NCI-H524 (cell line): ENCODE results near the gene UGGT2.
"Not testable (repeated sequence)": the region's sequence is repeated elsewhere in the genome, so short reads cannot be mapped to it uniquely, and the experiment has no call there.

Experiments
- DNase-seq, 2 experiments: peaks; one replicate each; lab custom pipeline; 2025; lab: John Stamatoyannopoulos, UW

The UGGT2 gene

DNA sequence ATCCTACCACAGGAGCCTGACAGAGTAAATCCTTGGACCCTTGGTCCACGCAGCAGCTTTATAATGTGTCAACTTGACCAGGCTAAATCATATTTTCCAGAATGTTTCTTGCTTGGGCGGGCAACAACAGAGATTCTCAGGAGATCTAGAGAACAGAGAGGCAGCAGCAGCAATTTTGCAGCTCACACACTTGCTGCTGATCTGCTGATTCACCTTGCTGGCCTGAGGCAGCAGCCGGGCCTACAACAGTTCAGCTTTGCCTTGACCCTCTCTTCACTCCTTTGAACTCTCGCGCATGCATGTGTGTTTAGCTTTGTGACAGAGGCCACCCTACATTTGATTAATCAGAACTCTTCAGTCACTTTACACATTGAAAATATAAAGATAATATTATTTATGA is 159.3 kb downstream of the UGGT2 start:
- no peak for DNase-seq

DNA sequence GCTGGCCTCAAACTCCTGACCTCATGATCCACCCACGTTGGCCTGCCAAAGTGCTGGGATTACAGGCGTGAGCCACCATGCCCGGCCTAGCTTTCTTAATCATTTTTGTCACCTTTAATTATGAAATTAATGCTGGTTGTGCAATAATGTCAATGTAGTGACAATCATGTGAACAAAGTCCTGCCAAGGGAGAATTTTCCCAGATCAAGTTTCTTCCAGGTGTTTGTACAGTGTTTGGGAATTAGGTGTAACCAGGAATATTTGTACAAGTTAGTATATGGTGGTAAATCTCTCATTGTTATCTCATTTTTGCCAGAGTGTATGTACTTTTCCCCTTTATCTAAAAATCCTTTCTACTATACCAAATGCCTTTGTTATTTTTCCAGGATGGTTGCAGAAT is 171.1 kb downstream of the UGGT2 start:
- DNase-seq = no peak

DNA sequence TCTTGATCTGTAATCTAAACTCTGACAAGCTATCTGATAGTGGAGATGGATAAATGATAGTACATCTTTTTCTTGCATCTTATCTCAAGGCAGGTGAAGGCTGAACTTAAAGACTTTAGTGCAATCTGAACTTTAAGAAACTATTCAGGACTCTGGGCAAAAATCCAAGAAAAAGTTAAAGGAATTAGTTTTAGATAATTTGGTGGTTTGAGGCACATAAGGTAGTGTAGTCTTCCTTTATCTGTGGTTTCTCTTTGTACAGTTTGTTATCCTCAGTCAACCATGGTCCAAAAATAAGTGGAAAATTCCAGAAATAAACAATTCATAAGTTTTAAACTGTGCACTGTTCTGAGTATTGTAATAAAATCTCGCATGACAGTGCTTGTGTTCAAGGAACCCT is 172.9 kb downstream of the UGGT2 start:
- DNase-seq = no peak

DNA sequence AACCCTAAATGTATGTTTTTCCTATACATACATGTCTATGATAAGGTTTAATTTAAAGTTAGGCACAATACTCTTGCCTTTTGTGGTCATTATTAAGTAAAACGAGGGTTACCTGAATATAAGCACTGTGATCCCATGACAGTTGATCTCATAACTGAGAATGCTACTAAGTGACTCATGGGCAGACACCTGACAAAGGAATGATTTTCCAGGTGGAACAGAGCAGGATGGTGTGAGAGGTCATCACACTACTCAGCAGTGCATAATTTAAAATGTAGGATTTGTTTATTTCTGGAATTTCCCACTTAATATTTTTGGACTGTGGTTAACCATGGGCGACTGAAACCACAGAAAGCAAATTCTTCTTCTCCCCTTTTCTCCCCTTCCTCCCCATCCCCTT is 178.9 kb downstream of the UGGT2 start:
- DNase-seq = no peak

DNA sequence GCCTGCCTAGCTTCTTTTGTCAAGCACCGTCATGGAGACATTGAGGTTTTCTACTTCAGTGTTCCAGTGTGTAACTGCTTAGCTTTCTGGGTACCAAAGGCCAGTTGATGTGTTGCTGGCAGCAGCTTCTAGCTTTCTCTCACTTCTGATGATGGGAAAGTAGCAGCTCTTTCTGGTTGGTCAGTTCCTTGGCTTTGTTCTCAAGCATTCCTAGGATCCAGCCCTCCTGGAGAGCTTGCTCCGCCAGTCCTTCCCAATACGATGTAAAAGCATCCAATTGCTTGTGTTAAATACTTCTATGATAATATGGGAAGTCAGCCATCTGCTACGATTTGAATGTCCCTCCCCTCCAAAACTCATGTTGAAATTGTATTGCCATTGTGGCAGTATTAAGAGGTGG is 182.8 kb downstream of the UGGT2 start:
- DNase-seq = no peak

DNA sequence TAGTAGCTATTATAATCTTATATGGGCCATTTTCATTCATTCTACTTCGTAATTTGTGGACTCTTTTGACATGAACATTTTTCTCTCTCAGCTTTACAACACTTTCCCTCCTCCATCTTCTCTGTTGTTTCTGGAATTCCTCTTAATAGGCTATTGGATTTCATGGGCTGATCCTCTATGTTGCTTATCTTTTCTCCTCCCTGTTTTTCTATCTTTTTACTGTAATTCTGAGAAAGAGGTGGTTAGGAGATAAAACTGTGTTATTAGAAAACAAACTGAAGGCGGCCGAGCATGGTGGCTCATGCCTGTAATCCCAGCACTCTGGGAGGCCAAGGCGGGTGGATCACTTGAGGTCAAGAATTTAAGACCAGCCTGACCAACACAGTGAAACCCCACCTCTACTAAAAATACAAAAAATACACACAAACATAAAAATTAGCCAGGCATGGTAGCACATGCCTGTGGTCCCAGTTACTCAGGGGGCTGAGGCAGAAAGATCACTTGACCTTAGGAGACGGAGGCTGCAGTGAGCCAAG is 188.1 kb downstream of the UGGT2 start:
- no peak for DNase-seq

DNA sequence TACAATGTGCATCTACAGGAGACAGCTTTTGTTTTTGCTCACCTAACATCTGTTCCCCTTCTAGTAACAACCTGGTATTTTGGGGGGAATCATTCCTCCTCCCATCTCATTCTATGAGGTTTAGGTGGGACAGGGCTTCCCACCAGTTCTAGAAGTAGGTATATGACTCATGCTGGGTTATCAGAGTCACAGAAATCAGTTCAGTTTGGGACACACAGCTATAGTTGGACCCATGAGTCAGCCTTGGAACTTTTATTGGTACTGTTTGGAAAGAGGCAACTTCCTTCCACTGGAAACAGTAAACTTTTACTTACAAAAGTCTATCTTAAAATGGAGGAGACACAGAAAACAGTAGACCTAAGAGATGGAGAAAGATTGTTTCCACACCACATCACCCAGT is 190.8 kb downstream of the UGGT2 start:
- DNase-seq = no peak

DNA sequence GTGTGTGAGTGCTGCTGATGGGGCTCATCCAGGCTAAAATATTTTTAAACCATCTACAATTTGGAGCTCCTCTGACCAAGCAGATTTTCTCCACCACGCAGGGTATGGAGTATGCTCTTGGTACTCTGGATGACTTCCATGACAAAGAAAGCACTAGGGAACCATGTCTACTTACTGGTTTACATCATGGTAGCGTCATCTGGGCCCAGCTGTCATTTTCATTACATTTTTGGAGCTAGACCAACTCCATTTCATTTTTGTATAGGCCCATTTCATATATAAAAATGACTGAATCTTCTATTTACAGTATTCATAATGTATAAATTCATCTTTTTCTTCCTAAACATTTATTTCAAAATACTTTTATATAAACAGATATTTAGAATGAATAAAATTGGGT is 191.9 kb downstream of the UGGT2 start:
- DNase-seq = no peak

DNA sequence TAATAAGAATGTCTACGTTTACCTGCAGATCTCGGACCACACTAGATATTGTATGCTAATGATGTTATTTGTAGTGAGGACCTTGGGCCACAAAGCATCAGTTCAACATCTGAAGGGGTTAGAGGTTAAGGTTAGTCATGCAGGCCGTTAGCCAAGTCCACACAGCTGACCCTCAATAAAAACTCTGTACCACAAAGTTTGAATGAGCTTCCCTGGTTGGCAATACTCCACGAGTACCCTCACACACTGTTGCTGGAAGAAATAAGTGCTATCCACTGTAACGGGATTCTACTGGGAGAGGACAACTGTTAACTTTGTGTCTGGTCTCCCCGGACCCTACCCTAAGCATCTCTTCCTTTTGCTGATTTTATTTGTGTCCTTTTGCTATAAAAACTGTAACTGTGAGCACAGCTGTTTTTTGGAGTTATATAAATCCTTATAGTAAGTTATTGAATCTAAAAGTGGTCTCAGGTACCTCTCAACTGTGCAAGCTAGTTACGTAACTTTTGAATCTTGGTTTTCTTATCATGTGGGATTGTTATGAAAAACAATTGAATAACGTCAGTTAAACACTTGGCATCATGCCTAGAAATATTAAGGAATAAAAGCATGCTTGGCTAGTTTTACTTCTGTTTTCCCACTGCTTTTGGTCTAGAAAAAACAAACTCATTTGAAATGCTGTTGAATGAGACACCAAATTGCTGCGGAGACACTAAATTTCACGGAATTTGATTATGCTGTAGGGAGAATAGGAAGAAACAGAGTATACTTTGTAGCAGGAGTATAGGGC is 194.7 kb downstream of the UGGT2 start:
- DNase-seq = no peak

DNA sequence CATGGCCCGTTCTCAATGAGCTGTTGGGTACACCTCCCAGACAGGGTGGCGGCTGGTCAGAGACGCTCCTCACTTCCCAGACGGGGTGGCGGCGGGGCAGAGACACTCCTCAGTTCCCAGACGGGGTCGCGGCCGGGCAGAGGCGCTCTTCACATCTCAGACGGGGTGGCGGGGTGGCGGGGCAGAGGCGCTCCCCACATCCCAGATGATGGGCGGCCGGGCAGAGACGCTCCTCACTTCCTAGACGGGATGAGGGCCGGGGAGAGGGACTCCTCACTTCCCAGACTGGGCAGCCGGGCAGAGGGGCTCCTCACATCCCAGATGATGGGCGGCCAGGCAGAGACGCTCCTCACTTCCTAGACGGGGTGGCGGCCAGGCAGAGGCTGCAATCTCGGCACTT is 207.5 kb downstream of the UGGT2 start:
- DNase-seq = not testable (repeated sequence)

DNA sequence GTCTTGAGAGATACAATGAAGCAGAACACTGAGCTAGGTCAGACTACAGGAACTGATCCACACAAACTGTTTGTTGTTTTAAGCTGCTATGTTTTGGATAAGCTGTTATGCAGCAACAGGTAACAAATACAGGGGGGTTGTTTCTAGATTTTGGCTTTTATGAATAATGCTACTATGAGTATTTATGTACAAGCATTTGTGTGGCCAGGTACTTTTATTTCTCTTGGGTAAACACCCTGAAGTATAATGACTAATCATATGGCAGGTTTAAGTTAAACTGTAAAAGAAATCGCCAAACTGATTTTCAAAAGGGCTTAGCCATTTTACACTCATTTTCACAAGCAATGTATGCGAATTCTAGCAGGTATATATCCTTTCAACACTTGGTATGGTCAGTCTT is 210.3 kb downstream of the UGGT2 start:
- no peak for DNase-seq

DNA sequence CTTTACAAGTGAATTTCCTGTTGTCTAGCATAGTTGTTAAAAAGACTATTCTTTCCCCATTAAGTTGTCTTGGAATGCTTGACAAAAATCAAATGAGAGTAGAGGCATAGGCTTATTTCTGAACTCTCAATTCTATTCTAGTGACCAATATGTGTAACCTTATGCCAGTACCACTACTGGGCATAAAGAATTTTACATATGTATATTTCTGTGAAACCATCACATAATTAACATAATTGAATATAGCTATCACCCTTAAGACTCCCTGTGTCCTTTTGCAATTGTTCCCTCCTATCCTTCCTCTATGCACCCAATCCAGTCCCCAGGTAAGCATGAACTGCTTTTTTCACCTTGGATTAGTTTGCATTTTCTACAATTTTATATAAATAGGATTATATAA is 211.3 kb downstream of the UGGT2 start:
- no peak for DNase-seq

DNA sequence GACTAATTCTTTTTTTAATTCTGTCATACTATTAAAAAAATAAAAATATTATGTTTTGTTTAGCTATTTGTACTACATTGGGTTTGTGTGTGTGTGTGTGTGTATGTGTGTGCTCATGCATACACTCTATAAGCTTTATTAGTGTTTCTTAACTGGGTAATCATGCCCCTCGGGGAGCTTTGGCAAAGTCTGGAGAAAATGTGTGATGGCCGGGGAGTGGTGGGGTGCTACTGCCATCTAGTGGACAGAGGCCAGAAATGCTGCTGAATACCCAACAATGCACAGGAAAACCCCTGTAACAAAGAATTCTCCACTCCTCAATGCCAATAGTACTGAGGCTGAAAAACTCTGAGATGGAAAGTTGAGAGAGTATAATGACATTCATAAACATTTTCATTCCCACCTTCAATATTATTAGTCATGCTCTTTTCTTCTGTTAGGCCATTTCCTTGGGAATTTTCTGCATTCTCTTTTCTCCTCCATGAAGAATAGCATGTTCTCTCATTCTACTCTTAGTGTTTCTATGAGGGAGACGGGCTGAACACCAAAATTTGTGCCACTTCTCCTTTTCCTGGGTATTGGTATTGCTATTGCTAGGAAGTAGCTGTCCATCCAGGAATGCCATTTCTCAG is 219.0 kb downstream of the UGGT2 start:
- peak; percentile 47 to 72 for DNase-seq

DNA sequence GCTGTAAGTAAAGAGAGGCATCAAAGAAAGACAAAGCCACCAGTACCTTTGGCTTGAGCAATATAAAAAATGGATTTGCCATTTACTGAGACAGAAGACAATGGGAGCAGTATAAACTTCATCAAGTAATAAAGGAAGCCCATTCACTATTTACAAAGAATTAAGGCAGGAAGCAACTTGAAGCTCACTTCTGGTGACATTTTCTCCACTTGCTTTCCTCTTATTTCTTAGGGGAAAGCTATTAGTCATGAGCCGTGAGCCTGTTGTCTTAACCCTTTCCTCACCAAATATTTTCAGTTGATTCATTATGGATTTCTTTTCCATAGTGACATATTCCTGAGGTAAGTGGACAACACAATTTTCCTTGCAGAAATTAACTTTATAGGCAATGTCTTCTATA is 219.5 kb downstream of the UGGT2 start:
- DNase-seq = no peak

DNA sequence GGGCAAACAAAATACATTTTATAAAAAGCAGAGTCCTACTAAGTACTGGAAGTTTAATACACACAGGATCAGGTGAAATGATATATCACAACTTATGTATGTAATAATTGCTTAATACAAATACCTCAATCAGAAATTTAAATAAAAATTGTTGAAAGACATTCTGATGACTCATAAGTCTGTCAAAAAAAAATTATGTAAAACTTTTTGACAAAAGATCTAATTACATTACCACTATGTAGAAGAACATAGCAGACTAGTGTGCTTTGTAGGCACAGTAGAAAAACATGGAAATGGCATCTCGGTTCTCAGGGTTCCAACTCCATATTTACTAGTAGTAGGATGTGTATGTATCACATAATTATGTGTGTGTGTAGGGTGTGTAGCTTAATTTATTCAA is 220.1 kb downstream of the UGGT2 start:
- DNase-seq = no peak

DNA sequence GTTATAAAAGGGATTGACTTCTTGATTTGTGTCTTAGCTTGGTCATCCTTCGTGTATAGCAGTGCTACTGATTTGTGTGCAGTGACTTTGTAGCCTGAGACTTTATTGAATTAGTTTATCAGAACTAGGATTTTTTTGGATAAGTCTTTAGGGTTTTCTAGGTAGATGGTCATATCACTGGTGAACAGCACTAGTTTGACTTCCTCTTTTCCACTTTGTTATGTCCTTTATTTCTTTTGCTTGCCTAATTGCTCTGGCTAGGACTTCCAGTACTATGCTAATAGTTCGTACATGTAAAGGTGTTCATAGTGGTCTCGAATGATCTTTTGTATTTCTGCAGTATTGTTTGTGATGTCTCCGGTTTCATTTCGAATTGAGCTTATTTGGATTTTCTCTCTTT is 230.9 kb downstream of the UGGT2 start:
- DNase-seq = no peak

DNA sequence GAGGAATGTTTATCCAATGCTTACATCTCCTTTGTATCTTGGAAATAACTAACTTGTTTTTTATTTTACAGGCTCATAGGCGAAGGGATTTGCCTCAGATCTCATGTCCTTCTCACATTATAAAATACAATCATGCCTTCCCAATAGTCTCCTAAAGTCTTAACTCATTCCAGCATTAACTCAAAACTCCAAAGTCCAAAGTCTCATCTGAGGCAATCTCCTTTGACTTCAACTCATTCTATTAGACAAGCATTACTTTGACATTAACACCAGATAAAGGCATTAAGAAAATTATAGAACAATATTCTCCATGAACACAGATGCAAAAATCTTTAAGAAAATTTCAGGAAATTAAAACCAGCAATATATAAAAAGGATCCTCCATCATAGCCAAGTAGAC is 238.7 kb downstream of the UGGT2 start:
- DNase-seq = no peak

DNA sequence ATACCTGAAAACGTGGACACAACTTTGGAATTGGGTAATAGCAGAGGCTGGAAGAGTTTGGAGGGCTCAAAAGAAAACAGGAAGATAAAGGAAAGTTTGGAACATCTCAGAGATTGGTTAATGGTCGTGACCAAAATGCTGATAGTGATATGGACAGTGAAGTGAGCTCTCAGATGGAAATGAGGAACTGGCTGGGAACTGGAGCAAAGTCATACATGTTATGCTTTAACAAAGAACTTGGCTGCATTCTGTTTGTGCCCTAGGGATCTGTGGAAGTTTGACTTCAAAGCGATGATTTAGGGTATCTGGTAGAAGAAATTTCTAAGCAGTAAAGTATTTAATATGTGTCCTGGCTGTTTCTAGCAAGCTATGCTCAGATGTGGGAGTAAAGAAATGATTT is 240.1 kb downstream of the UGGT2 start:
- DNase-seq = no peak

DNA sequence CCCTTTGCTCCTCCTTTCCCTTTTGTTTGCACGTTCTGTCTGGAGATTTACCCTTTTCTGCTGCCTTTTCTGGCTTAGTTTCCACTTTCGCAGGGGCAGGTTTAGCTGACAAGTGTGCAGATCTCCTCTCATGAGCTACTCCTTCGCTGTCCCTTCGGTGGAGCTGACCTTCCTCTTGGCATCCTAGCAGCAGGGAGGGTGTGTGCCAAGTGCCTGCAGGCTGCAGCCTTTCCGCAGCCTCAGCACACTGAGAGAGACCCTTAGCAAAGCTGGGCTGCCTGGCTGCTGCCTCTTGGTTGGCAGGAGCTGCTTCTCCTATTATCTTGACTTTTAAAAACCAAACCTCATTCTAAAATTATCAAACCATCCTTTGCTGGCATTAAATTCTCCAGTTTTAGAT is 243.8 kb downstream of the UGGT2 start:
- no peak for DNase-seq

DNA sequence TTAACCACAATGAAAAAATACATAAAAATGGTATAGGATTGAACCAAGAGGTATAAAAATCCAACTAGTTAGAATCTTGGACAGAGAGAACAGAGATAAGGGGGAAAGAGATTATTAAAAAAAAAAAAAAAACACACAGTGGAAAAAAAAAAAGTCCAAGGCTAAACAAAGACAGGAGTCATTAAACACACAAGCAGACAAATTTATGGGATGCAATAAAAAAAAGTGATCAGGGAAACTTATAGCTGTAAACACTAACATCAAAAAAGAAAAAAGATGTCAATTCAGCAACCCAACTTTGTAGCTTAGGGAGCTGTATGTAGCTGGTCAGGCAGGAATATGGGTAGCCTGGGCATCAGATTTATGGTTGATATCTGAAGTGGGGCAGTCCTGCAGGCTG is 247.3 kb downstream of the UGGT2 start:
- DNase-seq = no peak

DNA sequence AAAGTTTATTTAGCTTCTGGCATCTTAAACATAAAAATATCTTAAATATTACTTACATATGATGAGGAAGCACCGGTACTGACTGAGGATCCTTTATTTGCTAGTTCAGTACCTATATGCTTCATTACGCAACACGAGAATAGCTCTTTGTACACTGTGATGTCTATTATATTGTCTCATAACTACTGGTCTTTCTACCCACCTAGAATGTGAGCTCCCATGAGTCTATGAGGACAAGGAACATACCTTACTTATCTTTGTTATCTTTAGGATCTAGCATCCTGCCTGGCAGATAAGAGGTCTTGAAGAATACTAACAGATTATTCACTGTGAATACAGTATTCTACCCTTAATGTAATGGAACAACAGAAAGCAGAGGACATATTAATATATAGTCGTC is 251.4 kb downstream of the UGGT2 start:
- no peak for DNase-seq

DNA sequence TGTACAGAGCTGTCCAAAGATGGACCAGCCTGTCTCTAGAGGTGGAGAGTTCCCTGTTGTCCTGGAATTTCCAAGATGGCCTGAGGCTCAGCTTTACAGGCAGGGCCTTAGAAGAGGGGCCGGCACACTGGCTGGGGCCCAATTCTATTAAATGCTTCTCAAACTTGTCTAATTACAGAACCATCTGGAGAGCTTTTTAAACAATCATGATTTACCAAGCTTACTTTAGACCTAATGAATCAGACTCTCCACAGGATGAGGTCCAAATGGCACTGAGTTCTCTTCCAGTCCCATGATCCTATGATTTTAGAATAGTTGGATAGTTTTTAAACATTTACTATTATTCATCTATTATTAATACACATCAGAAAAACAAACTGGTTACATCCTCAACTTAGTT is 252.8 kb downstream of the UGGT2 start:
- peak in 1 of 2 experiments; percentile 14 for DNase-seq

DNA sequence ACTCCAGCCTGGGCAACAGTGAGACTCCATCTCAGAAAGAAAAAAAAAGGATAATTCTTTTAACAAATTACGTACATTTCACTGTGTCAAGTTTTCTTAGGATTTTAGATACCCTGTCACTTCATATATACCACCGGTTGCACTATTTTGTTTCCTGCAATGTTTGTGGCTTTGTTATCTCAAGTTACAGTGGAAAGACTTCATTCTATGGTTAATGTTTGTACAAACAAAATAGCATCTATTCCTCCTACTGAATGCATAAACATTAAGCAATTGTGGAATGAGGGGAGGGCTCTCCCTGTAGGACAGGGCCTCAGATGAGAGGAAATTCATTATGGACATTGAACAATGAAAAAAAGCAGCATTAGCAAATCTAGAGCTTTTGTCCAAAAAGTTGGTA is 256.2 kb downstream of the UGGT2 start:
- no peak for DNase-seq

DNA sequence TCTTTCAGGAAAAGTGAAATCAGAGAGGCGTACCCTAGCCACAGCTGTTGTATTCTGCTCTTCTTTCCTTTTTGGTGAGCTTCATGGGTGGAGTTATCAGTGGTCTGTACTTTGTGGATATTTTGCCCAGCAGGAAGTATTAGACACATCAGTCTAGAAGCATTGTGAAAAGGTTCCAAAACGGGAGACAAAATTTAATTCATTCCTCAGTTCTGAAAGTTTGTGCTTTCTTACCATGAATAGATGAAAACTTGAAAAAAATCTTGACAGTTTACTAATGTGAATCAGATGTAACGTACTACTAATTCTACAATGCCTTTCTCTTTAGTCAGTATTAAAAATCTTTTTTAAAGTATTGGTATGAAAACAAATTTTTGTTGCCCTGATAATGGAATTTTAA is 259.4 kb downstream of the UGGT2 start:
- no peak for DNase-seq
